Suppressor macrophage treated with lipopolysaccharide for 1 hour (primary cell): Measurements from ENCODE around the gene GJC2.

Experiments
- DNase-seq, 3 donors: peaks; one replicate each; pipeline ENCODE4 v3.0.0-alpha.2; 2020 to 2022

The GJC2 gene

GRCh38 chr1:228158151-228159007 is 8.6 kb downstream of the GJC2 start:
- DNase-seq: no peak

GRCh38 chr1:228159008-228159665 is 9.4 kb downstream of the GJC2 start:
- no peak for DNase-seq

- no peak for DNase-seq
Observed at GRCh38 chr1:228160201-228160761, 10.6 kb downstream of the GJC2 start.

- peak; percentile 49 to 61 (median 50) for DNase-seq
Observed at GRCh38 chr1:228161362-228161761, 11.6 kb downstream of the GJC2 start.

- DNase-seq: no peak
Observed at GRCh38 chr1:228161866-228162265, 12.1 kb downstream of the GJC2 start.

- no peak for DNase-seq
Observed at GRCh38 chr1:228162286-228163006, 12.7 kb downstream of the GJC2 start.

GRCh38 chr1:228163007-228163753 is 13.4 kb downstream of the GJC2 start:
- DNase-seq: peak; percentile 30 to 54 (median 40)

- no peak for DNase-seq
Observed at GRCh38 chr1:228163776-228164519, 14.2 kb downstream of the GJC2 start.

- DNase-seq: peak; percentile 57 to 66 (median 62)
Observed at GRCh38 chr1:228164561-228165371, 15.0 kb downstream of the GJC2 start.

GRCh38 chr1:228165372-228166169 is 15.8 kb downstream of the GJC2 start, which contains the start of gene IBA57:
TSS of gene IBA57 (plus strand) at chr1:228165804. CDS start at chr1:228165817, 13 bp downstream.
- peak; percentile 99 to 100 (median 99) for DNase-seq

GRCh38 chr1:228166170-228166936 is 16.6 kb downstream of the GJC2 start:
- DNase-seq: peak; percentile 76 to 85 (median 82)

GRCh38 chr1:228168563-228169270 is 19.0 kb downstream of the GJC2 start:
- peak; percentile 35 to 47 (median 38) for DNase-seq

- DNase-seq: peak; percentile 49 to 74 (median 65)
Observed at GRCh38 chr1:228169345-228169744, 19.6 kb downstream of the GJC2 start.

GRCh38 chr1:228170666-228171065 is 20.9 kb downstream of the GJC2 start:
- no peak for DNase-seq

- no peak for DNase-seq
Observed at GRCh38 chr1:228171221-228171891, 21.6 kb downstream of the GJC2 start.

GRCh38 chr1:228172591-228173527 is 23.1 kb downstream of the GJC2 start:
- DNase-seq: no peak
